ENCODE results near the gene MDP1. TPM values are rescaled to one million over a fixed set of nuclear protein-coding genes. Genes with fewer than 3 reads are reported as not detected.

MDP1 gene
- polyA plus RNA-seq, 1 of the 3 experiments (the other 2 are of a cell fraction) = 36.7 TPM

- TF ChIP-seq CHD2 (IDR thresholded peaks at IDR 0.05; ENCODE audit: low read length, partially characterized antibody) = no peak
- no peak for TF ChIP-seq MXI1 (IDR thresholded peaks at IDR 0.05; ENCODE audit: low read depth, low read length)
Measured at GRCh38 chr14:24197056-24197450, 18.8 kb downstream of the MDP1 start (continued).

GRCh38 chr14:24196071-24197055, 19.5 kb downstream of the MDP1 start:
- no peaks in the 10 kb centered on the region for H3F3A ChIP-seq (replicated peaks; ENCODE audit: insufficient read depth)
- H3K79me2 ChIP-seq (ENCODE audit: insufficient read depth) = peaks cover 86% of the 10 kb centered on the region
- ChIA-PET POLR2A (interaction anchor here (0.9 to 2.4 kb wide), 14 partner anchors 9 to 82 kb away, joined by 3 to 15 read pairs (median 6); partner anchors contain the start of genes CHMP4A, DCAF11, MDP1 and NRL), CTCF (interaction anchor here (0.8 to 1.9 kb wide), 6 partner anchors 10 to 112 kb away, joined by 3 to 8 read pairs (median 4); partner anchors contain the start of genes CIDEB, IRF9 and MDP1)
- no peaks in the 10 kb centered on the region for H3K27me3 ChIP-seq (ENCODE audit: insufficient read depth)
- peak overlapping the region; percentile 84 to 85 for H3K4me3 ChIP-seq (ENCODE audit: low read depth in 2 of 2, low read length in 1 of 2)
- H4K20me1 ChIP-seq (ENCODE audit: insufficient read depth) = no peaks in the 10 kb centered on the region
- peaks cover 10 to 34% of the 10 kb centered on the region in 2 experiments for H3K36me3 ChIP-seq (replicated peaks in 1 of 2; ENCODE audit: control insufficient read depth in 1 of 2, insufficient read depth in 2 of 2, low read length in 1 of 2)
- H3K9me2 ChIP-seq = no peaks in the 10 kb centered on the region
- WGBS (ENCODE audit: low lambda C conversion rate) = 43% methylated on average over 33 of the region's 33 CpGs
- TF ChIP-seq, protein P1, sequence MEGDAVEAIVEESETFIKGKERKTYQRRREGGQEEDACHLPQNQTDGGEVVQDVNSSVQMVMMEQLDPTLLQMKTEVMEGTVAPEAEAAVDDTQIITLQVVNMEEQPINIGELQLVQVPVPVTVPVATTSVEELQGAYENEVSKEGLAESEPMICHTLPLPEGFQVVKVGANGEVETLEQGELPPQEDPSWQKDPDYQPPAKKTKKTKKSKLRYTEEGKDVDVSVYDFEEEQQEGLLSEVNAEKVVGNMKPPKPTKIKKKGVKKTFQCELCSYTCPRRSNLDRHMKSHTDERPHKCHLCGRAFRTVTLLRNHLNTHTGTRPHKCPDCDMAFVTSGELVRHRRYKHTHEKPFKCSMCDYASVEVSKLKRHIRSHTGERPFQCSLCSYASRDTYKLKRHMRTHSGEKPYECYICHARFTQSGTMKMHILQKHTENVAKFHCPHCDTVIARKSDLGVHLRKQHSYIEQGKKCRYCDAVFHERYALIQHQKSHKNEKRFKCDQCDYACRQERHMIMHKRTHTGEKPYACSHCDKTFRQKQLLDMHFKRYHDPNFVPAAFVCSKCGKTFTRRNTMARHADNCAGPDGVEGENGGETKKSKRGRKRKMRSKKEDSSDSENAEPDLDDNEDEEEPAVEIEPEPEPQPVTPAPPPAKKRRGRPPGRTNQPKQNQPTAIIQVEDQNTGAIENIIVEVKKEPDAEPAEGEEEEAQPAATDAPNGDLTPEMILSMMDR (IDR thresholded peaks at IDR 0.05) = no peak
- TF ChIP-seq SMC3 (IDR thresholded peaks at IDR 0.05; ENCODE audit: low read depth, low read length) (no peak), REST (IDR thresholded peaks at IDR 0.05; ENCODE audit: low read depth, low read length) (no peak), FOSL2 (IDR thresholded peaks at IDR 0.05; ENCODE audit: borderline replicate concordance, low read depth) (no peak), ELF1 (IDR thresholded peaks at IDR 0.05) (no peak), PBX3 (IDR thresholded peaks at IDR 0.05) (no peak), NFIC (IDR thresholded peaks at IDR 0.05; ENCODE audit: borderline replicate concordance) (no peak)
- DNase-seq = no peak
- peak overlapping the region; percentile 88 to 89 for H3K27ac ChIP-seq (ENCODE audit: low read depth in 2 of 2, low read length in 1 of 2)
- H3K9ac ChIP-seq = peak overlapping the region; percentile 97
- H2AFZ ChIP-seq (ENCODE audit: low read depth) = peak overlapping the region; percentile 87
- H3K9me3 ChIP-seq = no peaks in the 10 kb centered on the region
- H3K4me1 ChIP-seq (ENCODE audit: control insufficient read depth in 1 of 2, insufficient read depth in 2 of 2, low read depth in 1 of 2, low read length in 1 of 2) = peaks cover 11% of the 10 kb centered on the region in 2 experiments; a peak in 2 of 4 replicates
- peak overlapping the region; percentile 97 for H3K4me2 ChIP-seq

All from SK-N-SH (cell line).